ENCODE results near the gene CACNA1C. TPM values are rescaled to one million over a fixed set of nuclear protein-coding genes. Genes with fewer than 3 reads are reported as not detected.

Gene CACNA1C
- total RNA-seq, 2 donors from 2014 or later: 70.0 to 127 TPM

- no peaks in the 10 kb centered on the region for H3K27me3 ChIP-seq (replicated peaks; ENCODE audit: insufficient read depth)
- ATAC-seq (ENCODE audit: insufficient number of reproducible peaks, low FRiP score, low read depth) (no peak), DNase-seq (ENCODE audit: low spot score) (no peak)
- peaks cover 2% of the 10 kb centered on the region for H3K36me3 ChIP-seq
- no peak overlapping the region for H3K27ac ChIP-seq
- H3K4me3 ChIP-seq: no peak overlapping the region
- no peak for TF ChIP-seq CTCF (IDR thresholded peaks at IDR 0.05)
- H3K9me3 ChIP-seq: no peaks in the 10 kb centered on the region
- H3K4me1 ChIP-seq (ENCODE audit: control insufficient read depth in 1 of 2, low read depth in 2 of 2): peaks cover 0 to 5% of the 10 kb centered on the region in 2 donors
These were observed 354.1 kb downstream of the CACNA1C start for GRCh38 chr12:2406903-2407302.

GRCh38 chr12:2408262-2408661 lies 355.5 kb downstream of the CACNA1C start:
- Histone ChIP-seq H3K4me1 (ENCODE audit: control insufficient read depth in 1 of 2, low read depth in 2 of 2) (peaks cover 0 to 5% of the 10 kb centered on the region in 2 donors), H3K9me3 (no peaks in the 10 kb centered on the region), H3K4me3 (no peak overlapping the region), H3K27me3 (replicated peaks; ENCODE audit: insufficient read depth) (no peaks in the 10 kb centered on the region), H3K27ac (no peak overlapping the region), H3K36me3 (peaks cover 2% of the 10 kb centered on the region)
- no peak for TF ChIP-seq CTCF (IDR thresholded peaks at IDR 0.05)
- no peak for ATAC-seq (ENCODE audit: insufficient number of reproducible peaks, low FRiP score, low read depth)
- DNase-seq (ENCODE audit: low spot score): no peak

- Histone ChIP-seq H3K27ac (no peak overlapping the region), H3K27me3 (replicated peaks; ENCODE audit: insufficient read depth) (no peaks in the 10 kb centered on the region), H3K9me3 (no peaks in the 10 kb centered on the region), H3K4me3 (no peak overlapping the region), H3K36me3 (peaks cover 2% of the 10 kb centered on the region), H3K4me1 (ENCODE audit: control insufficient read depth in 1 of 2, low read depth in 2 of 2) (peaks cover 7 to 20% of the 10 kb centered on the region in 2 donors)
- DNase-seq (ENCODE audit: low spot score) (no peak), ATAC-seq (ENCODE audit: insufficient number of reproducible peaks, low FRiP score, low read depth) (no peak)
- no peak for TF ChIP-seq CTCF (IDR thresholded peaks at IDR 0.05)
These were observed 357.0 kb downstream of the CACNA1C start for GRCh38 chr12:2409656-2410265.

- H3K9me3 ChIP-seq: no peaks in the 10 kb centered on the region
- H3K4me3 ChIP-seq: no peak overlapping the region
- ATAC-seq (ENCODE audit: insufficient number of reproducible peaks, low FRiP score, low read depth) (no peak), DNase-seq (ENCODE audit: low spot score) (no peak)
- no peak overlapping the region for H3K27ac ChIP-seq
- H3K4me1 ChIP-seq (ENCODE audit: control insufficient read depth in 1 of 2, low read depth in 2 of 2): peaks cover 12 to 28% of the 10 kb centered on the region in 2 donors
- no peak for TF ChIP-seq CTCF (IDR thresholded peaks at IDR 0.05)
- H3K27me3 ChIP-seq (replicated peaks; ENCODE audit: insufficient read depth): no peaks in the 10 kb centered on the region
- peaks cover 2% of the 10 kb centered on the region for H3K36me3 ChIP-seq
These were observed 357.7 kb downstream of the CACNA1C start for GRCh38 chr12:2410496-2410895.

- Histone ChIP-seq H3K4me3 (no peak overlapping the region), H3K9me3 (no peaks in the 10 kb centered on the region), H3K4me1 (ENCODE audit: control insufficient read depth in 1 of 2, low read depth in 2 of 2) (peaks cover 17 to 33% of the 10 kb centered on the region in 2 donors), H3K27me3 (replicated peaks; ENCODE audit: insufficient read depth) (no peaks in the 10 kb centered on the region), H3K36me3 (peaks cover 2% of the 10 kb centered on the region), H3K27ac (no peak overlapping the region)
- DNase-seq (ENCODE audit: low spot score) (no peak), ATAC-seq (ENCODE audit: insufficient number of reproducible peaks, low FRiP score, low read depth) (no peak)
- TF ChIP-seq CTCF (IDR thresholded peaks at IDR 0.05): no peak
These were observed 358.2 kb downstream of the CACNA1C start for GRCh38 chr12:2411011-2411410.

Data from thoracic aorta (tissue), 2 donors.